Neural cell (in vitro differentiated cells): ENCODE measurements around the gene LRRC2.

Experiments
- CTCF ChIP-seq: fragments of 450-650 bp; IDR thresholded peaks from 2 replicates; pipeline ENCODE4 v1.5.1; 2014; ENCODE audit warnings: antibody characterized with exemption, mild to moderate bottlenecking, moderate library complexity; ENCODE audit not compliant: poor library complexity, severe bottlenecking
- EP300 ChIP-seq: fragments of 450-650 bp; conservative IDR thresholded peaks from 2 replicates; pipeline ENCODE4 v1.6.1; 2014; ENCODE audit warnings: antibody characterized with exemption, mild to moderate bottlenecking, moderate library complexity; ENCODE audit not compliant: poor library complexity, severe bottlenecking
- EZH2 ChIP-seq: fragments of 200-600, 300-800 bp; shearing (Covaris generic), sonication (generic); IDR thresholded peaks from 2 replicates; pipeline ENCODE4 v1.6.1; 2014; ENCODE audit warnings: antibody characterized with exemption, low read length, borderline replicate concordance, mild to moderate bottlenecking; ENCODE audit not compliant: insufficient read depth, poor library complexity, severe bottlenecking
- MXI1 ChIP-seq: fragments of 450-650 bp; conservative IDR thresholded peaks from 2 replicates; pipeline ENCODE4 v1.6.1; 2014; ENCODE audit warnings: antibody characterized with exemption, mild to moderate bottlenecking; ENCODE audit not compliant: poor library complexity, severe bottlenecking
- POLR2AphosphoS5 ChIP-seq: IDR thresholded peaks from 2 replicates; pipeline ENCODE4 v1.6.1; 2012
- RAD21 ChIP-seq: fragments of 450-650 bp; conservative IDR thresholded peaks from 2 replicates; pipeline ENCODE4 v1.6.1; 2014; ENCODE audit warnings: antibody characterized with exemption, mild to moderate bottlenecking, moderate library complexity
- REST ChIP-seq: IDR thresholded peaks from 2 replicates; pipeline ENCODE4 v1.6.1; 2012; ENCODE audit warnings: borderline replicate concordance
- SMC3 ChIP-seq: fragments of 450-650 bp; conservative IDR thresholded peaks from 2 replicates; pipeline ENCODE4 v1.6.1; 2014; ENCODE audit warnings: antibody characterized with exemption, mild to moderate bottlenecking, moderate library complexity; ENCODE audit not compliant: poor library complexity
- TAF1 ChIP-seq: IDR thresholded peaks from 2 replicates; pipeline ENCODE4 v1.6.1; 2012; ENCODE audit warnings: low read depth

- TF ChIP-seq CTCF = no peak
- no peak for TF ChIP-seq TAF1
- TF ChIP-seq EZH2 = no peak
- no peak for TF ChIP-seq MXI1
- TF ChIP-seq RAD21 = no peak
- TF ChIP-seq POLR2AphosphoS5 = no peak
- TF ChIP-seq EP300 = no peak
- TF ChIP-seq SMC3 = no peak
- TF ChIP-seq REST = no peak
Measured at GRCh38 chr3:46584598-46585467, 18.7 kb upstream of the LRRC2 start.
